Measurements from ENCODE around the gene IGFL2.

- TF ChIP-seq POLR2AphosphoS5 (IDR thresholded peaks at IDR 0.05; ENCODE audit: borderline replicate concordance, low read depth, low read length) (no peak), EZH2 (IDR thresholded peaks at IDR 0.05) (no peak)
Observed at GRCh38 chr19:46112527-46112926, 35.5 kb upstream of the IGFL2 start.

Data from SK-N-MC (cell line).